Amniotic stem cell (primary cell): Measurements from ENCODE around the gene CNTRL.
"Not testable (repeated sequence)": the region's sequence is repeated elsewhere in the genome, so short reads cannot be mapped to it uniquely, and the experiment has no call there.

Experiments
- DNase-seq: peaks from one replicate; lab custom pipeline; 2025; lab: John Stamatoyannopoulos, UW

Gene CNTRL, protein sequence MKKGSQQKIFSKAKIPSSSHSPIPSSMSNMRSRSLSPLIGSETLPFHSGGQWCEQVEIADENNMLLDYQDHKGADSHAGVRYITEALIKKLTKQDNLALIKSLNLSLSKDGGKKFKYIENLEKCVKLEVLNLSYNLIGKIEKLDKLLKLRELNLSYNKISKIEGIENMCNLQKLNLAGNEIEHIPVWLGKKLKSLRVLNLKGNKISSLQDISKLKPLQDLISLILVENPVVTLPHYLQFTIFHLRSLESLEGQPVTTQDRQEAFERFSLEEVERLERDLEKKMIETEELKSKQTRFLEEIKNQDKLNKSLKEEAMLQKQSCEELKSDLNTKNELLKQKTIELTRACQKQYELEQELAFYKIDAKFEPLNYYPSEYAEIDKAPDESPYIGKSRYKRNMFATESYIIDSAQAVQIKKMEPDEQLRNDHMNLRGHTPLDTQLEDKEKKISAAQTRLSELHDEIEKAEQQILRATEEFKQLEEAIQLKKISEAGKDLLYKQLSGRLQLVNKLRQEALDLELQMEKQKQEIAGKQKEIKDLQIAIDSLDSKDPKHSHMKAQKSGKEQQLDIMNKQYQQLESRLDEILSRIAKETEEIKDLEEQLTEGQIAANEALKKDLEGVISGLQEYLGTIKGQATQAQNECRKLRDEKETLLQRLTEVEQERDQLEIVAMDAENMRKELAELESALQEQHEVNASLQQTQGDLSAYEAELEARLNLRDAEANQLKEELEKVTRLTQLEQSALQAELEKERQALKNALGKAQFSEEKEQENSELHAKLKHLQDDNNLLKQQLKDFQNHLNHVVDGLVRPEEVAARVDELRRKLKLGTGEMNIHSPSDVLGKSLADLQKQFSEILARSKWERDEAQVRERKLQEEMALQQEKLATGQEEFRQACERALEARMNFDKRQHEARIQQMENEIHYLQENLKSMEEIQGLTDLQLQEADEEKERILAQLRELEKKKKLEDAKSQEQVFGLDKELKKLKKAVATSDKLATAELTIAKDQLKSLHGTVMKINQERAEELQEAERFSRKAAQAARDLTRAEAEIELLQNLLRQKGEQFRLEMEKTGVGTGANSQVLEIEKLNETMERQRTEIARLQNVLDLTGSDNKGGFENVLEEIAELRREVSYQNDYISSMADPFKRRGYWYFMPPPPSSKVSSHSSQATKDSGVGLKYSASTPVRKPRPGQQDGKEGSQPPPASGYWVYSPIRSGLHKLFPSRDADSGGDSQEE (N-terminal part only)

GRCh38 chr9:121074370-121075250 is at the start of gene CNTRL:
TSS of gene CNTRL (plus strand) at chr9:121074955. CDS start at chr9:121088327, 13,372 bp downstream.
- DNase-seq: peak; percentile 91

GRCh38 chr9:121026260-121026691 is 48.5 kb upstream of the CNTRL start:
- DNase-seq: no peak

GRCh38 chr9:121026768-121027167 is 48.0 kb upstream of the CNTRL start:
- DNase-seq: no peak

DNA sequence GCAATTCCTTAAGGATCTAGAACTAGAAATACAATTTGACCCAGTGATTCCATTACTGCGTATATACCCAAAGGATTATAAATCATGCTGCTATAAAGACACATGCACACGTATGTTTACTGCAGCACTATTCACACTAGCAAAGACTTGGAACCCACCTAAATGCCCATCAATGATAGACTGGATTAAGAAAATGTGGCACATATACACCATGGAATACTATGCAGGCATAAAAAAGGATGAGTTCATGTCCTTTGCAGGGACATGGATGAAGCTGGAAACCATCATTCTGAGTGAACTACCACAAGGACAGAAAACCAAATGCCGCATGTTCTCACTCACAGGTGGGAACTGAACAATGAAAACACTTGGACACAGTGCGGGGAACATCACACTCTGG is 46.5 kb upstream of the CNTRL start:
- not testable (repeated sequence) for DNase-seq

DNA sequence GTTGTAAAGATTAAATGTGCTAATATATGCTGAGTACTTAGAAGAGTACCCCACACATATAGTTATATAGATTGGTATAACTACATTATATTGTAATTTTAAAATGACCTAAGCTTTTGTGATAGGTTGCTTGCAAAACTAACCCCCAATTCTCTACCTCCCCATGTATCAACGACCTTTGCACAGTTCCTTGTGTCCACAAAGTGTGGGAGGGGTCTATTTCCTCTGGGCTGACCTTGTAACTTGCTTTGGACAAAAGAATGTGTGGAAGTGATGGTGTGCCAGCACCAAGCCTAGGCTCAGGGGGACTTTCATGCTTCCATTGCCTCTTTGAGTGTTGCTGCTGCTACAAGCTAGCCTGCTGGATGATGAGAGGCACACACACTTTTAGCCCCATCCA is 45.3 kb upstream of the CNTRL start:
- DNase-seq: no peak

DNA sequence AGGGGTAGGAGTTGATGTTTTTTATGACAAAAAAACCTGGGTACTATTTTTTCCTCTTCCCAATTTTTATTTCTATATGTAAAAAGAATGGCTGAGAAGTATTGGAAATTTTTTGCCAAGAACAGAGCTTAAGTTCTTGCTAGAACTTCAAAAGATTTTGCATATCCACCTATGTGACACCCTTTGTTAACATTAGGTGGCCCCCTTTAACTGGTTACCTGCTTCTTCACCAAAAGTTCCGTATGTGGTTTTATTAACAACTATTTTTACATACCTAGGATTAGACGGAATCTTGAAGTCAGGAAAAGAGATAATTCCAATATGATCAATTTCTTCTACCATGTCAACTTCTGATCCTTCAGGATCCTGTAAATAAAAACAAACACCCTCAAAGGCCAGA is 40.2 kb upstream of the CNTRL start:
- DNase-seq: no peak

DNA sequence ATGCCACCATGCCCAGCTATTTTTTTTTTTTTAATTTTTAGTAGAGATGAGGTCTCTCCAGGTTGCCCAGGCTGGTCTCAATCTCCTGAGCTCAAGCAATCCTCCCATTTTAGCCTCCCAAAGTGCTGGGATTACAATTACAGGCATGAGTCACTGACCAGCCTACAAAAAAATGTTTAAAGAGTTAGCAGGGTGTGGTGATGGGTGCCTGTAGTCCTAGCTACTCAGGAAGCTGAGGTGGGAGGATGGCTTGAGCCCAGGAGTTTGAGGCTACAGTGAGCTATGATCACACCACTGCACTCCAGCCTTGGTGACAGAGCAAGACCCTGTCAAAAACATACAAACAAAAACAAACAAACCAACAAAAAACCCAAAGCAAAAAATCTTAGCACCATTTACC is 39.0 kb upstream of the CNTRL start:
- not testable (repeated sequence) for DNase-seq

- no peak for DNase-seq
These were observed 36.4 kb upstream of the CNTRL start for GRCh38 chr9:121038362-121038761.

GRCh38 chr9:121038804-121039203 is 36.0 kb upstream of the CNTRL start:
- DNase-seq: no peak

- no peak for DNase-seq
These were observed 26.6 kb upstream of the CNTRL start for GRCh38 chr9:121048175-121048574.

DNA sequence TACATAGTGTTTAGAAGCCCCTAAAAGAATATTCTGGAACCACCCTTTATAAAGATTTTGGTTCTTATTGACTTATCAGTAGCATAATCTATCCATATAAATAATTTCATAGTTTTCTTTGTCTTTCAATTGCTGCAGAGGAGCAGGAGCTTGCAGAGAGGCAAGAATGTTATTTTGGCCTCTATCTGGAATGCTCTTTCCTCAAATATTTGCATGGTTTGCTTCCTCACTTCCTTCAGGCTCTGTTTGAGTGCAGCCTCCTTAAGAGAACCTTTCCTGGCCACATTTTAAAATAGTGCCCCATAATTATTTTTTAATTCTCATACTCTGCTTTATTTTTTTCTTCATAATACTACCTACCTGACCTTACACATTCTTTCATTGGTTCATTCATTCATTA is 26.1 kb upstream of the CNTRL start:
- DNase-seq: no peak

DNA sequence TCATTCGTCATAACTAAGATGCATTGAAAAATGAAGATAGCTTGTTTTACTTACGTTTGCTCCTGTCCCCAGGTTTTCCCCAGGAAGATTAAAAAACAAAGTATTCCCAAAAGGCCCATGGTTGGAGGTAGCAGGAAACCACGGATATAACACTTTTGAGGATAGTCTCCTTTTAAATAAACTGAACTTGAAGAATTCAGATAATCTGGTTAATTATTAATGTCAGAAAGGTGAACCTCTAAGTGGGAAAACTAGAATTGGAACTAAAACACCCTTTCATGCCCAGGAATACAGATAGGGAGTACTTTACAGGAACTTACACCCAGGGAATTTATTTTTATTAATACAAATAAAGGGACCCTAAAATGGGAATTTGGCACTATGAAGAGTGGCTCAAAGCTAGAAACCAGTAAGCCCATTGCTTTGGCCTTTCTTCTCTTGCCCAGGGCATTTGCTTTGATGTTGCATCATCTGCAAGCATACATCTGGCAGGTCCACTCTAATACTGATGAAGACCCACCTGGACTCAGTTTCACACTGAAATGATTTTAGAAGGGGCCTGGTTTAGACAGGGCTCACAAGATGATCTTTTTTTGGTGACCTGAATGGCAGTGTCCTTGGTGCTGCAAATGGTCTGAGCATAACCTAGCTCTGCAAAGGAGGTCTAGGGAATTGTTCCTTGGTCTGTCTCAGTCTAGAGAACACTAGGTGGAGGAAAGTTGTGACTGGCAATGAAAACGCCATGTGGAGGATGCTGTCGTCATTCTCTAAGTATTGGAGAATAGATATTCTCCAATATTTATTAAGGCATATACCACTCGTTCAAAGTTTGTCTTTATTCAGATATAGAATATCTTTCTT is 24.4 kb upstream of the CNTRL start, which contains the start of gene C5:
Gene C5 (minus strand): TSS at position 148 of the 861 bp plus-strand sequence. CDS start 29 bp downstream, at position 119.
- DNase-seq: no peak

GRCh38 chr9:121053544-121053943 is 21.2 kb upstream of the CNTRL start:
- DNase-seq: no peak

- no peak for DNase-seq
These were observed 19.1 kb upstream of the CNTRL start for GRCh38 chr9:121055642-121056143.

DNA sequence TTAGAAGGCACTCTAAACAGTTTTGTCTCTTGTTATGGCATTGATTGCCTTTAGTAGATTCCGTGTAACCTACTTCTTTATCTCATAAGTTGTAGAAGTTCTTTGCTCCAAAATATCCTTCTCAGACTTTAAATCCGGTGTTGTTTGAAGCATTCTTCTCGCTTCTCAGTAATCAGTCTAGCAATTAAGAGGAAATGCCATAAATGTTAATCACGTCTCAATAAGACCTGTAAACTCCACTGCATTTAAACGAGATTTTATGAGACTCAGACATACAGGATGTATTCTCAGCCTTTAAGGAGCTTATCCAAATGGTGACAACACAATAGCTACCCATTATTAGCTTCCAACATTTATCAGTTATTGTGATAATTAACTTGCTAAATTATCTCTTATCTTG is 16.9 kb upstream of the CNTRL start:
- DNase-seq: no peak

GRCh38 chr9:121059513-121059912 is 15.2 kb upstream of the CNTRL start:
- DNase-seq: no peak

GRCh38 chr9:121059998-121060636 is 14.6 kb upstream of the CNTRL start:
- peak; percentile 51 for DNase-seq

GRCh38 chr9:121066850-121067249 is 7.9 kb upstream of the CNTRL start:
- DNase-seq: no peak

DNA sequence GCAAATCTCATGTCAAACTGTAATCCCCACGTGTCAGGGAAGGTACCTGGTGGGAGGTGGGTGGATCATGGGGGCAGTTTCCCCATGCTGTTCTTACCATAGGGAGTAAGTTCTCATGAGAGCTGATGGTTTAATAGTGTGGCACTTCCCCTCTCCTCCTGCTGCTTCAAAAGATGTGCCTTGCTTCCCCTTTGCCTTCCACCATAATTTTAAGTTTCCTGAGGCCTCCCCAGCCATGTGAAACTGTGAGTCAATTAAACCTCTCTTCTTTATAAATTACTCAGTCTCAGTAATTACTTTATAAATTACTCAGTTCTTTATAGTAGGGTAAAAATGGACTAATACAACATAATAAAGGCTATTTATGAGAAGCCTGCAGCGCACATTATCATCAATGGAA is 7.1 kb upstream of the CNTRL start:
- DNase-seq: no peak
